Activated T-helper 17 cell treated with anti-CD3 and anti-CD28 coated beads, Interleukin-2, amount 50 U/mL, for 72 hours (primary cell): ENCODE results near the gene EYA2. TPM values are rescaled to one million over a fixed set of nuclear protein-coding genes. Genes with fewer than 3 reads are reported as not detected.
"Not testable (repeated sequence)": the region's sequence is repeated elsewhere in the genome, so short reads cannot be mapped to it uniquely, and the experiment has no call there.

Experiments used
- ATAC-seq: fragments of 150-1000 bp; cut with Tn5 transposase; replicated peaks from 2 replicates; pipeline ENCODE4 v1.10.0; 2021; ENCODE audit warnings: mild to moderate bottlenecking, moderate library complexity
- H3K27ac Mint-ChIP-seq: one replicate; pipeline ENCODE4 v1.8.0; 2022; ENCODE audit warnings: mixed read lengths
- H3K27me3 Mint-ChIP-seq: one replicate; pipeline ENCODE4 v1.8.0; 2022; ENCODE audit warnings: mixed read lengths
- H3K36me3 Mint-ChIP-seq: one replicate; pipeline ENCODE4 v1.8.0; 2022; ENCODE audit warnings: low read depth, mild to moderate bottlenecking, mixed read lengths
- H3K4me1 Mint-ChIP-seq: one replicate; pipeline ENCODE4 v1.8.0; 2022; ENCODE audit warnings: mixed read lengths
- H3K4me3 Mint-ChIP-seq: one replicate; pipeline ENCODE4 v1.8.0; 2022; ENCODE audit warnings: mild to moderate bottlenecking, mixed read lengths
- H3K9me3 Mint-ChIP-seq: one replicate; pipeline ENCODE4 v1.8.0; 2022; ENCODE audit warnings: mixed read lengths
- total RNA-seq, 2 donors: library from RNA; stranded (reverse); gene quantifications; one replicate each; pipeline ENCODE4 v1.2.3, GENCODE V29; 2022

The EYA2 gene
- total RNA-seq, 2 donors from 2014 or later: 0.16 TPM; not detected in 1

GRCh38 chr20:46946796-46947195 lies 52.2 kb downstream of the EYA2 start:
- Mint-ChIP-seq H3K4me3 (no peak overlapping the region), H3K36me3 (no peaks in the 10 kb centered on the region), H3K4me1 (peaks cover 6% of the 10 kb centered on the region), H3K9me3 (no peaks in the 10 kb centered on the region), H3K27me3 (peaks cover 13% of the 10 kb centered on the region), H3K27ac (no peak overlapping the region)
- no peak for ATAC-seq

DNA sequence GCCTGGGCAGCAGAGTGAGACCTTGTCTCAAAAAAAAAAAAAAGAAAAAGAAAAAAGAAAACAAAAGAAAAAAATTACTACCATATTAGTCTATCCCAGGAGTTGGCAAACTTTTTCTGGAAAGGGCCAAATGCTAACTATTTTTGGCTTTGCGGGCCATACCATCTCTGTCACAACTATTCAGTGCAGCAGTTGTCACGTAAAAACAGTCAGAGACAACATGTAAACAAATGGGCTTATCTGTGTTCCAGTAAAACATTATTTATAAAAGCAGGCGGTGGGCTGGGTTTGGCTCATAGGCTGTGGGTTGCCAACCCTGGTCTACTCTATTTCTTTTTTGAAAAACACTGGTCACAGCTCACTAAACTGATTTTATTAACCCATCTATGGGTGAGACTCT lies 53.4 kb downstream of the EYA2 start:
- H3K36me3 Mint-ChIP-seq: no peaks in the 10 kb centered on the region
- no peak for ATAC-seq
- no peak overlapping the region for H3K4me3 Mint-ChIP-seq
- H3K27ac Mint-ChIP-seq: no peak overlapping the region
- H3K27me3 Mint-ChIP-seq: peaks cover 17% of the 10 kb centered on the region
- peaks cover 10% of the 10 kb centered on the region for H3K4me1 Mint-ChIP-seq
- H3K9me3 Mint-ChIP-seq: no peaks in the 10 kb centered on the region

DNA sequence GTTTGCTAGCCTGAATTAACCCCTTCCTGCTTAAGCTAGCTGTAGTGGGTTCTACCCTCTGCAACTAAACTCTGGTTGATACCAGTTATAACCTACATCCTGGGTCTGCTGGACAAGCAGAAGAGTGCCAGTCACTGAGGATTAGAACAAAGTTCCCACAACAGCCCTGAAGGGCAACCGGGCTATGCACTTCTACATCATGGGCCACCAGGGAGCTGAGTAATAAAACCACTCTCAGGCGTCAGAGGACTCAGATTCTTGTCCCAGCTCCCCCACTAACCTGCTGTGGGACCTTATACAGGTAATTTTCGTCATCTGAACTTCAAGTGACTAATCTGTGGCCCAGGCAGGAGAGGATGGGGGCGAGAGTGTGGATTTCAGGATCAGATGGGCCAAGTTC lies 56.8 kb downstream of the EYA2 start:
- Mint-ChIP-seq H3K4me1 (peaks cover 14% of the 10 kb centered on the region), H3K27ac (peak overlapping the region; percentile 74), H3K36me3 (no peaks in the 10 kb centered on the region), H3K27me3 (peaks cover 17% of the 10 kb centered on the region), H3K4me3 (peak overlapping the region; percentile 20), H3K9me3 (peaks cover 3% of the 10 kb centered on the region)
- ATAC-seq: peak; percentile 93

GRCh38 chr20:46951840-46952497 lies 57.3 kb downstream of the EYA2 start:
- peaks cover 4% of the 10 kb centered on the region for H3K9me3 Mint-ChIP-seq
- H3K27ac Mint-ChIP-seq: peak overlapping the region; percentile 74
- ATAC-seq: peak; percentile 84
- H3K4me1 Mint-ChIP-seq: peaks cover 14% of the 10 kb centered on the region
- H3K4me3 Mint-ChIP-seq: peak overlapping the region; percentile 20
- H3K36me3 Mint-ChIP-seq: no peaks in the 10 kb centered on the region
- peaks cover 14% of the 10 kb centered on the region for H3K27me3 Mint-ChIP-seq

- H3K9me3 Mint-ChIP-seq: peaks cover 8% of the 10 kb centered on the region
- H3K27me3 Mint-ChIP-seq: peaks cover 14% of the 10 kb centered on the region
- no peak overlapping the region for H3K4me3 Mint-ChIP-seq
- H3K27ac Mint-ChIP-seq: no peak overlapping the region
- H3K4me1 Mint-ChIP-seq: peaks cover 14% of the 10 kb centered on the region
- no peaks in the 10 kb centered on the region for H3K36me3 Mint-ChIP-seq
- no peak for ATAC-seq
Observed at GRCh38 chr20:46953596-46953995, 59.0 kb downstream of the EYA2 start.

DNA sequence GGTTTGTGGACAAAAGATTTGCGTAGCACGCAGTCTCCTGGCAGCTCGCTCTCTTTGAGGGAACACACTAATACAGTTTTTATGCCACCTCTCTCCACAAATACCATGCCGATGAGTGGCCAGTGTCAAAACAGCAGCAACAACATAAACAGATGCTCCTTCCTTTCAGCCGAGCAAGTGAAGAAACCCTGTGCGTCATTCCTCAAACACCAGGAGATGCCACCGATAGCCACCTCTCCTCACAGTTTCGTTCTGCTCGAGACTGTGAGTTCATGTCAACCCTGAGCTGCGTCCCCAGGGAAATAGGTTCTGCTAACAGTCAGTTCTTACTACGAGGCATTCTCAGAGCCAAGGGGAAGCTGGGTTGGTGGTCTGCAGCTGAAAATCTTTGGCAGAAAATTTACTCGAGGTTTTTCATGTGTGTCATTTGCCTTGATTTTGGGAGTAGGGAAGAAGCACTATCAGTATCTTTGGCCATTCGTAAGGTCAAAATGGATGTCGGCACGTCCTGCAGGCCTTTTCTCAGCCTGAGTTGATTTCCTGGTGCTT lies 59.9 kb downstream of the EYA2 start:
- ATAC-seq: no peak
- Mint-ChIP-seq H3K4me3 (no peak overlapping the region), H3K4me1 (peaks cover 14% of the 10 kb centered on the region)

GRCh38 chr20:46955601-46956556 lies 61.2 kb downstream of the EYA2 start:
- no peak for ATAC-seq
- H3K27ac Mint-ChIP-seq: no peak overlapping the region
- H3K36me3 Mint-ChIP-seq: no peaks in the 10 kb centered on the region
- H3K4me3 Mint-ChIP-seq: no peak overlapping the region
- peaks cover 8% of the 10 kb centered on the region for H3K9me3 Mint-ChIP-seq
- peaks cover 14% of the 10 kb centered on the region for H3K4me1 Mint-ChIP-seq
- peaks cover 20% of the 10 kb centered on the region for H3K27me3 Mint-ChIP-seq

More for the DNA sequence above, 59.9 kb downstream of the EYA2 start:
- Mint-ChIP-seq H3K27ac (no peak overlapping the region), H3K27me3 (peaks cover 12% of the 10 kb centered on the region), H3K36me3 (no peaks in the 10 kb centered on the region), H3K9me3 (peaks cover 8% of the 10 kb centered on the region)

DNA sequence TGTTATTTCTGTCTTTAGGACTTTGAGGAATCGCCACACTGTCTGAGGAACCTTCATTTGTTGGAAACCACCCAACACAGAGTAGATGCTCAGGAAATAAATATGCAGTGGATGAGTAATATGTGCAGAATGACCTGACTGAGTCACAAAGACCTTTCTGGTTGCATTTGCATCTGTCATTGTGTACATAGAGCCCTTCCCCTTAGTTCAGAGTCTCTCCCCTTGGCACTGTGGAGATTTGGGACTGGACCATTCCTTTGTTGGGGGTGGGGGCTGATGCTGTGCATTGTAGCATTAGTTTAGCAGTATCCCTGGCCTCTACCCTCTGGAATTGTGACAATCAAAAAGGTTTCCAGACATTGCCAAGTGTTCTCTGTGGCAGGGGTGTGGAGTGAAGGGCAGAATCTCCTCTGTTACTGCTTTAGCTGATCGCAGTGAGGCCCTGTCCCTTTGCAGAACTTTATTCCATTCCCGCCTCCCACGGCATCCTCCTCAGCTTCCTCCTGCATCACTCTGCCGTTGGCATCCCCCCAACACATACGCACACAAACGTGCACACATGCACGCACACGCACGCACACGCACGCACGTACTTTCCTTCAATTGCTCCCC lies 64.5 kb downstream of the EYA2 start:
- Mint-ChIP-seq H3K9me3 (peaks cover 8% of the 10 kb centered on the region), H3K36me3 (no peaks in the 10 kb centered on the region), H3K27me3 (peaks cover 21% of the 10 kb centered on the region)

DNA sequence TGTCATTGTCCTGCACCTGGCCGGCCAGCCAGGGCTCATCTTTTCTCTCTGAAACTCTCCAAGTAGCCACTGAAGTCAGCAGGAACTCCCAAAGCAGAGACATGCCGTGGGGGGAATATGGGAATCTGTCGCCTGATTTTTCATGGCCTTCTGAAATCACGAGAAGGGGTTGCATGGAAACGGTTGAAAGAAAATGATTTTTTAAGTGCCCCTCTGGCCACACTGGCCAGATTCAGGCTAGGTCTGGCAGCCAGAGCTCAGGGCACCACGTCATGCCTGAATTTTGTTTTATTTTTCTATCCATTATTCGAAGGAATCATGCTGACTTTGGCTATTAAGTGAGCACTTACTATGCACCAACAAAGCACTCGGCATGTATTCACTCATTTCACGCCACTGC lies 65.2 kb downstream of the EYA2 start:
- H3K4me3 Mint-ChIP-seq: no peak overlapping the region
- H3K4me1 Mint-ChIP-seq: no peaks in the 10 kb centered on the region
- peaks cover 21% of the 10 kb centered on the region for H3K27me3 Mint-ChIP-seq
- H3K27ac Mint-ChIP-seq: no peak overlapping the region
- peaks cover 8% of the 10 kb centered on the region for H3K9me3 Mint-ChIP-seq
- no peaks in the 10 kb centered on the region for H3K36me3 Mint-ChIP-seq
- no peak for ATAC-seq

More for the DNA sequence above, 64.5 kb downstream of the EYA2 start:
- H3K27ac Mint-ChIP-seq: no peak overlapping the region
- peak; percentile 97 for ATAC-seq
- H3K4me3 Mint-ChIP-seq: no peak overlapping the region
- no peaks in the 10 kb centered on the region for H3K4me1 Mint-ChIP-seq

GRCh38 chr20:46960536-46960935 lies 65.9 kb downstream of the EYA2 start:
- no peak overlapping the region for H3K4me3 Mint-ChIP-seq
- H3K27me3 Mint-ChIP-seq: peaks cover 21% of the 10 kb centered on the region
- ATAC-seq: no peak
- H3K27ac Mint-ChIP-seq: no peak overlapping the region
- H3K4me1 Mint-ChIP-seq: no peaks in the 10 kb centered on the region
- H3K9me3 Mint-ChIP-seq: peaks cover 8% of the 10 kb centered on the region
- no peaks in the 10 kb centered on the region for H3K36me3 Mint-ChIP-seq

DNA sequence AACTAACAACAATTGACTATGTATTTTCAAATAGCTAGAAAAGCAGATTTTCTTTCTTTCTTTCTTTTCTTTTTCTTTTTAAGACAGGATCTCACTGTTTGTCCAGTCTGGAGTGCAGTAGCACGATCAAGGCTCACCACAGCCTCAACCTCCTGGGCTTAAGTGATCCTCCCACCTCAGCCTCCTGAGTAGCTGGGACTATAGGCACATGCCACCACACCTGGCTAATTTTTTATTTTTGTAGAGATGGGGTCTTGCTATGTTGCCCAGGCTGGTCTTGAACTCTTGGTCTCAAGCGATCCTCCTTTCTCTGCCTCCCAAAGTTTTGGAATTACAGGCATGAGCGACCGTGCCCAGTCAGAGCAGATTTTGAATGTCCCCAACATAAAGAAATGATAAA lies 67.3 kb downstream of the EYA2 start:
- not testable (repeated sequence) for H3K36me3 Mint-ChIP-seq, H3K4me1 Mint-ChIP-seq, H3K9me3 Mint-ChIP-seq, ATAC-seq, H3K27ac Mint-ChIP-seq, H3K4me3 Mint-ChIP-seq
- H3K27me3 Mint-ChIP-seq: peaks cover 21% of the 10 kb centered on the region

- H3K36me3 Mint-ChIP-seq: no peaks in the 10 kb centered on the region
- H3K27ac Mint-ChIP-seq: no peak overlapping the region
- H3K9me3 Mint-ChIP-seq: no peaks in the 10 kb centered on the region
- no peak overlapping the region for H3K4me3 Mint-ChIP-seq
- H3K27me3 Mint-ChIP-seq: peaks cover 27% of the 10 kb centered on the region
- no peaks in the 10 kb centered on the region for H3K4me1 Mint-ChIP-seq
- ATAC-seq: no peak
Observed at GRCh38 chr20:46962452-46963195, 68.0 kb downstream of the EYA2 start.

GRCh38 chr20:46963196-46963529 lies 68.5 kb downstream of the EYA2 start:
- Mint-ChIP-seq H3K9me3 (no peaks in the 10 kb centered on the region), H3K4me1 (no peaks in the 10 kb centered on the region), H3K27me3 (peaks cover 27% of the 10 kb centered on the region), H3K4me3 (no peak overlapping the region), H3K27ac (no peak overlapping the region), H3K36me3 (no peaks in the 10 kb centered on the region)
- no peak for ATAC-seq
